ENCODE measurements around the gene LY9. TPM values are rescaled to one million over a fixed set of nuclear protein-coding genes. Genes with fewer than 3 reads are reported as not detected.

Gene LY9
- total RNA-seq, 1 donor = not detected

- TF ChIP-seq CTCF (IDR thresholded peaks at IDR 0.05; ENCODE audit: insufficient read depth, low read length) = peak; percentile 35
- H3K4me3 ChIP-seq (ENCODE audit: low read depth, low read length) = no peak overlapping the region
- DNase-seq (ENCODE audit: low read depth) = no peak
Observed at GRCh38 chr1:160768295-160768657, 27.7 kb upstream of the LY9 start.

GRCh38 chr1:160772331-160772730, 23.6 kb upstream of the LY9 start:
- TF ChIP-seq CTCF (IDR thresholded peaks at IDR 0.05; ENCODE audit: insufficient read depth, low read length) = no peak

GRCh38 chr1:160773093-160773492, 22.9 kb upstream of the LY9 start:
- no peak overlapping the region for H3K4me3 ChIP-seq (ENCODE audit: low read depth, low read length)
- no peak for DNase-seq (ENCODE audit: low read depth)
- no peak for TF ChIP-seq CTCF (IDR thresholded peaks at IDR 0.05; ENCODE audit: insufficient read depth, low read length)

More at GRCh38 chr1:160772331-160772730, 23.6 kb upstream of the LY9 start:
- no peak overlapping the region for H3K4me3 ChIP-seq (ENCODE audit: low read depth, low read length)
- DNase-seq (ENCODE audit: low read depth) = no peak

GRCh38 chr1:160774886-160775719, 20.9 kb upstream of the LY9 start:
- H3K4me3 ChIP-seq (ENCODE audit: low read depth, low read length) = no peak overlapping the region
- DNase-seq (ENCODE audit: low read depth) = no peak
- TF ChIP-seq CTCF (IDR thresholded peaks at IDR 0.05; ENCODE audit: insufficient read depth, low read length) = no peak

GRCh38 chr1:160776178-160776577, 19.8 kb upstream of the LY9 start:
- DNase-seq (ENCODE audit: low read depth) = no peak
- H3K4me3 ChIP-seq (ENCODE audit: low read depth, low read length) = no peak overlapping the region
- TF ChIP-seq CTCF (IDR thresholded peaks at IDR 0.05; ENCODE audit: insufficient read depth, low read length) = no peak

- no peak for TF ChIP-seq CTCF (IDR thresholded peaks at IDR 0.05; ENCODE audit: insufficient read depth, low read length)
- DNase-seq (ENCODE audit: low read depth) = peak; percentile 6
- no peak overlapping the region for H3K4me3 ChIP-seq (ENCODE audit: low read depth, low read length)
Observed at GRCh38 chr1:160777486-160778089, 18.4 kb upstream of the LY9 start.

All from fibroblast of the aortic adventitia (primary cell).